Iris pigment epithelial cell (primary cell): ENCODE measurements around the gene SLC2A10.

Experiments
- DNase-seq: peaks from one replicate; pipeline ENCODE4 v3.0.0-alpha.2; 2011; ENCODE audit warnings: low read depth

SLC2A10 gene

DNA sequence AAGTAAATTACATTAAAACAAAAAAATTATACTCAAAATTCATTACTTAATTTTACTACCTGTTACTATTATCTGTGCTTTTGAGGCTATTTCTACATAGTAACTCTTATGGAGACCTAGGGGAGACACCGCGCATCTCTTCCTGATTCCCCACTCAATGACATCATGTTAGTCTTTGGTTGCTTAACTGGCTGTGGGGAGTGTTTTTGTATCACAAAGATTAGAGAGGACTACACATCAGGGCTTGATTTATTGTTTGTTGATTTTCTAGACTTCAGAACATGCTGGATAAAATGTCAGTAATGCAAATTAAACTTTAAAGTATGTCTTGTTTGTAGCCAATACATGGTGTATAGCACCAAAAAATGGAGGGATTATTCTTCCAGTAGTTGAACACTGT lies 26.0 kb downstream of the SLC2A10 start:
- DNase-seq = peak; percentile 9

DNA sequence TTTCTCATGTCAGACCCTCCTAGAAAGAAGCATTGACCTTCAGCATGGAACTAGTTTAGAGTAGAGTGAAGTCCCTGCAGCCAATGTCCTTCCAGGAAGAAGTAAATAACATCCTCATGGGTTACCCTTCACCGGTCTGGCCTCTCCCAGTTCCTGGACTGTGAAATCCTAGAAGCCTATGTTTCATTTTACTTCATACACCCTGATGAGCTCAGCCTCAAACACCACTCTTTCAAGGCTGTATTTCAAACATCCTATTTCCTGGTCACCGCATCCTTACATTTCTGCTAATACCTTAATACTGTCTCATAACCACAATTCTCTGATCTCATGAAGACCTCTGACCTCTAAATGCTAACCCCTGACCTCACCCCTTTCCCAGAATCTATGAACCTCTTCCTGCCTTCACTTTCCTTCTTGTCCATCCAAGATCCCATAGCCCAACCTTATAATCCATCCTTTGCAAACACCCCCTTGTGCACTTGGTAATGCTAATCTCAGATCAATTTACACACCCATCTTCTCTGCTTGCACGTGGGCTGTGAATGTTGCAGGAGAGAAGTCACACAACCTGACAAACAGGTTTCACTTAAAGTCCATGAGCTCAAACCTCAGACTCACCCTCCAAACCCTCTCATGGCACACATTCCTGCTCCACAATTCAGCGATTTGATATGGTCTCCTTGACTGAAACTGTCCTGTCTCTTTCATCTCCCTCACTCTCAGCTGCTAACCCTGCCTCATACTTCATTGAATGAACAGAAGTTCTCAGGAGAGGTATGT lies 30.2 kb downstream of the SLC2A10 start:
- peak; percentile 26 for DNase-seq

DNA sequence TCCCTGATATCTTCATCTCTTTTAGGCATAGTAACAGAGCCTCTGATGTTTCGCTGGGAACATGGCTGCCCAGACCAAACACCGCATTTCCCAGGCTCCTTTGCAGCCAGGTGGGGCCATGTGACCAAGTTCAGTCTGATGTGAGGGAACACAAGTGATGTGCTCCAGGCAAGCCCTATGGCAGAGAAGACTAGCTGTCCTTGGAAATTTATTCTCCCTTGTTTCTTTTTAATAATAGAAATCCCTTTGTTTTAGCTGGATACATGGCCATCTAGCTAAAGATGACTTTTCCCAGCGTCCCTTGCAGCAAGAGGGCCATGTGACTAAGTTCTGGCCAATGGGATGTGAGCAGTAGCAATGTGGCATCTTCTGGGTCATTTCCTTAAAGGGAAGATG lies 30.8 kb downstream of the SLC2A10 start:
- DNase-seq = no peak

DNA sequence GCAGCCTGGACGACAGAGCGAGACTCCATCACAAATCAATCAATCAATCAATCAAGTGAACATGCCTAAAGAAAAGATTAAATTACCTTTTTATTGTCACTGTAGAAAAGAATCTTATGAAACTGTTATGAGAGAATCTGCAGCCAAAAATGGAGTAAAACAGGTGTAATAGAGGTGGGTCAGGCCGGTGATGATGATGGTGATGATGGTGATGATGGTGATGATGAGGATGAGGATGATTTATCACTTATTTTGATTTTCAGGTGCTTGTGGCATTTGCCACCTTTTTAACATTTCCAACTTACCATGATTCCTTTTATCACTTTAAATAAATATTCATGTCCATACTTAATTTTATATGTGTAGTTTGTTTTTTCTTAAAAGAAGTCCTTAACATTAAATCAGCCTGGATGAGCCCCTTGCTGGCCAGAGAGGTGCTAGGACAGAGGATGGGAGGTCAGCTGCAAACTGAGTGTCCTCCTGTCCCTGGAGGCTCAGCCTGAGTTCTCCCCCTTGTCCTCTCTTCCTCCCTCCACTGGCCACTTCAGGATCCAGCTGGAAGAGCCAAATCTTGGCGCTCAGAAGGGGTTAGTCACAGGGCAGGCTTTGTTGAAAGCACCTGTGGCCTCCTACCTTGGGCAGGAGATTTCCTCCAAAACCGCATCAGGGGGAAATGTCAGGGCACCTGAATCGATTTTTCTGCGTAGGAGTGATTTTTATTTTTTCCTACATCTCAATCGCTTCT lies 32.6 kb downstream of the SLC2A10 start:
- DNase-seq = no peak

DNA sequence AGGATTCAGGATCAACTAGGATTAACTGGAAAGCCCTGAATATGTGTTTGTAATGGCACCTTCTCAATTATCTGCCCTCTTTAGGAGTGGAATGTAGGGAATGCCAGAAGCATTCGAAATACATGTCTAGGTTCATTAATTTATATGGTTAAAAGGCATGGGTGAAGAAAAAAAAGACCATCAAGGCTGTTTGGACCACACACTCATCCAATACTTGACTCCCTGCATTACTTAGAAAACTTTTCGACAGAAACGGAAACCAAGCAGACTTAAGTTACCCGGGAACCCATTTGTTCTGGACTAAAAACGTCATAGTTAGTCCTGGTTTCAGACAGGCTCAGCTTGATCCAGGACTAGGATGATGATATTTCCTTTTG lies 33.2 kb downstream of the SLC2A10 start:
- peak; percentile 9 for DNase-seq

DNA sequence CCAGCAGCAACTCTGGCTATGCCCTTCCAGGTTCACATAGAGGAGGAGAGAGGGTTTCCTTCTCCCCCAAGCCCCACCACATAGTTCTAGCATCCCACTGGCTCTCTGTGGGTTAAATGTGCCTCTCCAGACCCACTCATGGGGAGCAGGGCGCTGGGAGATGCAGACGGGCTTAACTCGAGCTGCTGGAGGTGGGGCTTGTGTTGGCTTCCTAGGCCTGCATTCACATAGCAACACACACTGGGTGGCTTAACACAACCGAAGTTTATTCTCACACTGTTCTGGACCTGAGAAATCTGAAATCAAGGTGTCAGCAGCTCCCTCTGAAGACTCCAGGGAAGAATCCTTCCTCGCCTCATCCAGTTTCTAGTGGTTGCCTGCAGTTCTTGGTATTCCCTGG lies 33.6 kb downstream of the SLC2A10 start:
- DNase-seq = peak; percentile 4

DNA sequence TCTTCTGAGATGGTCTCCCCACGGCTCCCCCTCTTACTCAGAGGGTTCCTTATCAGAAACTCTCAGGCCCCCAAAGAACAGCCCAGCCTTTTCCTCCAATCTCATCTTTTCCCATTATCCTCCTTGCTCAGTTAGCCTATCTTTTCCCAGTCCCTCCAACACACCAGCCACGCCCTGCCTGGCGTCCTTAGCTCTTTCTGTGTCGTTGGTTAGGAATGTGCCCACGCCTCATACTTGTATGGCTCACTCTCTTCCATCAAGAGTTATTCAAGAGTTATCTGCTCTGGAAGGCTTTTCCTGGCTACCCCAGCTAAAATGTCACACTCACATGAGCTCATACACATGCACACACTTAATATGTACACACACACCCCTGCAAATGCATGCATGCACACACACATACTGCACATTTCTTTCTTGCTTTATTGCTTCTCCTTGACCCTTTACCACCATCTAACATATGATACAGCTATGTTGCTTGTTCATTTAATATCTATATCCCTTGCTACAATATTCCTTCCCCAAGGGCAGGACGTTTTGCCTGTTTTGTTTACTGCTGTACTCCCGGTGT lies 37.6 kb downstream of the SLC2A10 start:
- DNase-seq = peak; percentile 33

DNA sequence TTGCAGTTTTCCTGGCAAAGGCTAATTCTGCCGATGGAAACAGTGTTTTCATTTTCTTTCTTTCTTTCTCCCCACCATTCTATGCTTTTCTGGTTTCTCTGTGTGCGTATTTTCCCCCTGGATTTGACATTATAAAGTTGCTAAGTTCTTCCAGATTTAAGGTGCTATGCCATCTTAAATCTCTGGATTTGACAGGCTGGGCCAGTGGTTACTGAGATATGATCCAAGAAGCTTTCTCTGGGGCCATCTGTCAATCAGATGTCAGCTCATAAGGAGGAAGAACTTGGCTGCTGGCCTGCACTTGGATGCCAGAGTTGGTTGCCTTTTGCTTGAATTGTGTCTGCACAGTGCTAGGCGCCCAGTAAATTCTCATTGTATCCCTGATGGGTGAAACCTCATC lies 39.7 kb downstream of the SLC2A10 start:
- no peak for DNase-seq

DNA sequence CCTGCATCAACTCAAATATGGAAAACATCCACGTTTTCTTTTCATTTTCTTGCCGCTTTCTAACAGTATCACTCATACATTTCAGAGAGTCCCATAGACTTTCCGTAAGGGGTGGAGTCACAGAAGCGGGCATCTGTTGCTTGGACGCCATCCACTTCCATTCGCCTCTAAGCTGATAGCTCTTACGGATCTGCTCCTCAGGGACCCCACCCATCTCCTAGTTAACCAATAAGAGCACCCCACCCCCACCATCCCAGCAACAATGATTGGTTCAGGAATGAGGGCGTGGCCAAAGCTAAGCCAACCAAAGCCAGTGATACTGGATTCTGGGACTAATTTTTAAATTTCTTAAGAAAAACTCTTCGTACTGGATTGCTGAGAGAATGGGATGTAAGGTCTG lies 42.4 kb downstream of the SLC2A10 start:
- peak; percentile 7 for DNase-seq

DNA sequence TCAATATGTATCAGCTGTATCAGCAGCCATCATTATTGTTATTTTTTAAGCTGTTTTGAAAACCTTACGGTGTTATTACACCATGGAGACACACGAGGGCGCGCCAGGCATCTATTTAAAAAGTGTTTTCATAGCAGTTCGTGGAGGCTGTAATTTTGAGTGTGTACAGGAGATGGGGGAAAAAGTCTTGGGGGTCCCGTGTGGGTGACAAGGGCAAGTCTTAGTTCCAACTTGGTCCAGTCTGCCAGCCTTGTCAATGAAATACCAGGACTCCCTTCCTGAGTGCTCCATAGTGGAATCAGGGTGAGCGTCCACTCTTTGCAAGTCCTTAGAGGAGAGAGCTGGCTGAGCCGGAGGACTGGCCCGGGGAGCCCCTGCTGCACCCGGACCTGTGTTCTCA lies 43.3 kb downstream of the SLC2A10 start:
- DNase-seq = peak; percentile 59

DNA sequence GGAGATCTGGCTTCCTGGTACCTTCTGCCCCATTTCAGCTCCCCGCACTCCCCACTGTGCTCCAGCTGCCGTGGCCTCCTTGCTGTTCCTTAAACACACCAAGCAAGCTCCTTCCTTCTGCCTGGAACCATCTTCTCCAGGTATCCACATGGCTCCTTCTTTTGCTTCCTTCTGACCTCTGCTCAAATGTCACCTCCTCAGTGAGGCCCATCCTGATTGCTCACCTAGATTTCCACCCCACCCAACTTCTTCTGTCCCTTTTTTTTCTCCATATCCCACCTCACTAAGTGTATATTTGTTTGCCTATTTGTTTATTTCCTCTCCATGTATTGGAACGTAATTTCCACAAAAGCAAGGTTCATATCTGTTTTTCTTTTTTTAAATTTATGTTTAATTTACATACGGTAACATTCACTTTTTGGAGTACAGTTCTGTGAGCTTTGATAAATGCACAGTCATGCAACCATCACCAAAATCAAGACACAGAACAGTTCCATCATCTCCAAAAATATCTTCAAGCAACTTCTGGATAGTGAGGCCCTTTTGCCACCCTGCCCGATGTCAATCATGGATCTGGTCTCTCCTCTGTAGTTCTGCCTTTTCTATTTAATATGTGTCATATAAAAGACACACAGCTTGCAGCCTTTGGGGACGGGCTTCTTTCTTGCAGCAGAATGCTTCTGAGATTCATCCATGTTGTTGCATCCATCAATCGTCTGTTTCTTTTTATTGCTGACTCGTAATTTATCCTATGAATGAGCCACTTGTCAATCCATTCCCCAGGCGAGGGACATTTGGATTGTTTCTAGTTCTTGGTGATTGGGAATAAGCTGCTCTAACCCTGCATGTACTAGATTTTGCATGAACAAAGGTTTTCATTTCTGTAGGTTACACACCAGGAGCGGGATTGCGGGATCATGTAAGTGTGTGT lies 46.3 kb downstream of the SLC2A10 start:
- no peak for DNase-seq

DNA sequence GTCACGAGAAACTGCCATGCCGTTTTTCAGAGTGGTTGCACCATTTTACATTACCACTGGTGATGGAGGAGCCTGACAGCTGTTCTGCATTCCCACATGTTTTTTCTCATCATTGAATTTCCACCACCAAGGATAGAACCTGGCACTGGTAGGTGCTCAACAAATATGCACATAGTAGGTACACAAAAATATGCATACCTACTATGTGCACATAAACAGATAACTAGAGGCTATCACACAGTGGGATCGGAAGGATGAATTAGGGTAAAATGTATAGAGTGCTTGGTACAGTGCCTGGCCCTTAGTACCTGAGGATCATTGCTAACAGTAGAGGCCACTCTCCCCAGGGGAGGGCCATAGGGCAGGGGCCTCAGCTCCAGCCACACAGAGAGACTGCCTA lies 47.0 kb downstream of the SLC2A10 start:
- DNase-seq = no peak

DNA sequence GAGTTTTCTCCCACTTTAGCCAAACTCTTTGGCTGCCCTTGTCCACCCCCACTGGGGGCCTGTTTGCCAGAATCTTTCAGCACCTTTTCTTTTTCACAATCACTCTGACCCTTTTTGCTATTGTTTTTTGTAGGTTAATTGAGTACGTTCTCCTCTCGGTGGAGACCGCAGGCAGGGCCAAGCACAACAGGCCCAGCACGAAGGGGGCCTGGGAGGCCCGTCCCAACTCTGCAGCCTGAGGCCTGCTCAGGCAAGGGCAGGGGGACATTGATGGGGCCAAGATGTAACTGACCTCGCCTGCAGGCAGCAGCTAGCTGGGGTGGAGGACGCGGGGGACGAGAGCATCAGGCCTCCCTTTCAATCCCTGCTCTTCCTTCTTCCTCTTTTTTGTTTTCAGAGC lies 47.7 kb downstream of the SLC2A10 start:
- no peak for DNase-seq

DNA sequence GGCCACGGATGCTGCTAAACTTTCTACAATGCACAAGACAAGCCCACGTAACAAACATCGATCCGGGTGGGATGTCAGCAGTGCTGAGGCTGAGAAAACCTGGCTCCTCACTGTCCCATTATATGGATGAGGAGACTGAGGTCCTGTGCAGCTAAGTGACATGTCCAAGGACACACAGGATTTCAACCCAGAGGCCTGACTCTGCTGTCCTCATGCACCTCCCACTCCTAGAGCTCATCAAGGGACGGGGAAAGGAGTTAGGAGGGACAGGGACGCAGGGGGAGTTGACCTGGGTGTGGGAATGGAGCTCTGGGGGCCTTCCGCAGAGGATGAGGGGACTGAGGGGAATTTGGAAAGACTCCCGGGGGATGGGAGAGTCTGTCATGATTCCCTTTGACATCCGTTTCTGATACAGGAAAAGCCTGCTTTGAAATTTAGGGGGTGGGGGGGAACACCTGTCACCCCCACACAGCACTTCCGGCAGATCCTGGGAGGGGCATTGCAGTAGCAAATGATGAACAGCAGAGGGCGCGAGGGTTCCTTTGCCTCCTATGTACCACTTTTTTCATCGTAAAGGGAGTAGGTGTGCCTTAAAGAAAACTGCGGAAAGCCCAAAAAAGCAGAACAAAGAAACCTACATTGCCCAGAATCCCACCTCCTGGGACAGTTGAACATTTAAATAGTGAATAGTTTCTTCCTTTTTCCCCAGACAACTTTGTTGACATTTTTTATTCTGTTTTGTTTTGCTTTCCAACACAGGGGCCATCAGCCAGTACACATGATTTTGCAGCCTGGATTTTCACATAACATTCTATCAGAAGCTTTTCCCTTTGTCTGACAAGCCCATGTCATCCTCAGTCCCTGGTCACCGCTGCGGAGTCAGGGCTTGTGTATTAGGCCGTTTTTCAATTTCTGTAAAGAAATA lies 48.6 kb downstream of the SLC2A10 start:
- DNase-seq = peak; percentile 31

DNA sequence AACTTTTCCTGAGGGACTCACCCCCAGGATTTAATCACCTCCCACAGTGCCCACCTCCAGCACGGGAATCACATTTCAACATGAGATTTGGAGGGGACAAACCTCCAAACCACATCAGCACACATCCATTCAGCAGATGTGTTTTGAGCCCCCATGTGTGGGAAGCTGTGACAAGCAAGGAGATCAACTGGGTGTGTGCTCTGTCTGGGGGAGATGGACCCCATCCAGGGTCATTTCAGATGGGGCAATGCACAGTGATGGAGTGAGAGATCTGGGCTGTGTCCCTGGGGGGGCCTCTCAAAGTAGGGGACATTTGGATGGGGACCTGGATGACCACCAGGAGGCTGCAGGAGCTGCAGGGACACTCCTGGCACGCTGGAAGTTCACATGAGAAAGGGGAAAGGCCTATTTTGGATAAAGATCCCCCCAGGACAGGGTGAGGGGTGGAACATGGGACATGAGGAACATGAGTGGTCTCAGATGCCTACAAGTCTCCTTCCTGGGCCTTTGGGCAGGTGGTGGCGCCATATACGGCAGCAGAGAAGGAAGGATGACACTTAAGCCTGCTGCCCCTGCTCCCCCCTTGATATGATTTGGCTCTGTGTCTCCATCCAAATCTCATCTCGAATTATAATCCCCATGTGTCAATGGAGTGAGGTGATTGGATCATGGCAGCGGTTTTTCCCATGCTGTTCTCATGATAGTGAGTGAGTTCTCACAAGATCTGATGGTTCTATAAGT lies 49.6 kb downstream of the SLC2A10 start:
- DNase-seq = no peak

DNA sequence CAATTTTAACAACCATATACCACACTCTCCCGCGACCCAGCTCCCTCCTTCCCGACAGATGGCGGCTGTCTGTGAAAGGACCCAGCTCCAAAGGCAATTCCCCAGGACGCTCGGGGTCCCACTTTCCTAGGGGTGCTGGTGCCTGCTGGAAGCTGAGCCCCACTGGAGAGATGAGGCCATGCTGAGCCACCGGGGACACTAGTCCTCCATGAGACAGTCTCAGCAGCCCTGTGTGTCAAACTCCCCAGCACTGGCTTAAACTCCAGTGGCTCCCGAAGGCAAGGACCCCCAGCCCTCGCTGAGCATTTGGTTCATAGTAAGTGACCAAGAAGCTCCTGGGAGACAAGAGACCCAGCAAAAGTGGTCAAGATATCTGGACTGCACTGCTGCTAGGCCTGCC lies 52.1 kb downstream of the SLC2A10 start:
- DNase-seq = no peak

DNA sequence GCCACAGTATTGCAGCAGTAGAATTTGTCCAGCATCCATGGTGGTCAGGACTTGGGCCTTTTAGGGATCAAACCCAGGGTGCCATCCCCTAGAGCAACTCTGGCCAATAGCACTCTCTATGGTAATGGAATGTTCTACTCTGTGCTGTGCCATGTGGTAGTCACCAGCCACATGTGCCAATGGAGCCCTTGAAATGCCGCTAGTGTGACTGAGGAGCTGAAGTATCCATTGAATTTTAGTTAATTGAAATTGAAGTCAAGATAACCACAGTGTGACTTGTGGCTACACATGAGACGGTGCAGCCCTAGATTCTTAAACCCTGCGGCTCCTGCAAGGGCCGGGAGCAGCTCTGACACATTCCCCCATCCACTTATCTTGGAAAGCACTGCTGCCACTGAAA lies 54.6 kb downstream of the SLC2A10 start:
- DNase-seq = no peak

DNA sequence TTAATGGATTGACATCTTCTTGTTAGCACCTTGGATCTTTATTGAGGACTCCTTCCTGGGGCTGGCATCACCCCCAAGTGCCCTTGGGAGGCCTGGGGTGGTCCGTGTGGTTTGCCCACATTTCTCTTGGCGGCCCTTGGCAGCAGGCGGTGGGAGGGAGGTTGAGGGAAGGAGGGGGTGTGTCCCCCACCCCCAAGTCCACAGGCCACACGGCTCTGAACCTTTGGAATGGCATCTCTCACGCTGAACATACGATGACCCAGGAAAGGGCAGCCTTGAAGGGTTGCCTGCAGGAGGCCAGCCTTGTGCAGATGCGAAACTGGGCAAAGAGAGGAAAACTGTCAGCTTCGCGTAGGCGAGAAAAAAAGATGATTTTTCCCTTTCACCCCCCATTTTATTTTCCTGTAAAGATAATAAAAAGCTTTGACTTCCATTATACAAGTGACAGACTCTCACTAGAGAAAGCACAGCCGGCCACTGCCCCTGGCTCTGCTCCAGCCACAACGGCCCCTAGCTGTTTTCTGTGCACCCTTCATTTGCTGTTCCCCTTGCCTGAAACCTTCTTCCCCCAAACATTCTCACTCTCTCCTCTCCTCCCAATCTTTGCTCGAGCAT lies 56.2 kb downstream of the SLC2A10 start:
- DNase-seq = no peak

DNA sequence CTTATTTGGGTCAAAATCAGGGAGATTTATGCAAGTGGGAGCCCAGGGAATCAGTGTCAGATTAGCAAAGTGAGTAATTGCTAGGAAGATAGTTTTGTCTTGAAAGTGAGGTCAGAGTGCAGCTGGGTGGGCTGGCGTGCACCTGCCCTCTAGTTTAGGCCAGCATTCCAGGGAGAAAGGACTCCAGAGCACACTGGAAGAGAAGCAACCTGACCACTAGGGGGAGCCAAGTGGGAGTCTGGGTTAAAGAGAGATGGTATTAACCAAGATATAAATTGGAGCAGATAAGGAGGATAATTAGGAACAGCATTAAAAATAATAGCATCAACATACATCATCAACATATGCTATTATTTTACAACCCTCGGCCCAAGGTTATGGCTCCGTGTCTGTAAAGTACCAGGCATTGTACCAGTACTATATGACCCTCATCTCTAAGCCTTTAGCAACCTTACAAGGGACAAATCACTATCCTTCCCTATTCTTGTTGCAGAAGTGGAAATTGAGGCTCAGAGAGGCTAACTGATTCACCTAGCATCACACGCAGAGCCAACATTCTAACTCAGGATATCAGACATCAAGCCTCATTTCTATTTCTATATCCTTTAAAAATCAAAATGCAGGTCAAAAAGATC lies 57.8 kb downstream of the SLC2A10 start:
- peak; percentile 43 for DNase-seq
